Skeletal muscle cell (primary cell): ENCODE measurements around the gene ADARB1.

ENCODE experiments used
- DNase-seq: peaks from one replicate; pipeline ENCODE4 v3.0.0-alpha.2; 2010; ENCODE audit warnings: low read depth
- H3K4me3 ChIP-seq: 2 replicates; pipeline ENCODE4 v1.5.1; 2011; ENCODE audit warnings: low read depth, mild to moderate bottlenecking, control low read depth, low read length, moderate library complexity

ADARB1 gene

GRCh38 chr21:45053561-45054226 is 20.7 kb upstream of the ADARB1 start:
- H3K4me3 ChIP-seq: no peak overlapping the region
- no peak for DNase-seq

GRCh38 chr21:45054227-45054926 is 20.0 kb upstream of the ADARB1 start:
- H3K4me3 ChIP-seq: no peak overlapping the region
- no peak for DNase-seq

GRCh38 chr21:45054927-45055612 is 19.3 kb upstream of the ADARB1 start:
- no peak overlapping the region for H3K4me3 ChIP-seq
- no peak for DNase-seq

- H3K4me3 ChIP-seq: no peak overlapping the region
- no peak for DNase-seq
Measured at GRCh38 chr21:45055861-45056260, 18.5 kb upstream of the ADARB1 start.

- DNase-seq: no peak
- no peak overlapping the region for H3K4me3 ChIP-seq
Measured at GRCh38 chr21:45056296-45056904, 18.0 kb upstream of the ADARB1 start.

GRCh38 chr21:45056917-45057560 is 17.3 kb upstream of the ADARB1 start:
- H3K4me3 ChIP-seq: no peak overlapping the region
- no peak for DNase-seq

GRCh38 chr21:45057886-45058285 is 16.5 kb upstream of the ADARB1 start:
- H3K4me3 ChIP-seq: no peak overlapping the region
- DNase-seq: no peak

- no peak for DNase-seq
- H3K4me3 ChIP-seq: no peak overlapping the region
Measured at GRCh38 chr21:45059121-45059520, 15.3 kb upstream of the ADARB1 start.

- no peak for DNase-seq
- H3K4me3 ChIP-seq: no peak overlapping the region
Measured at GRCh38 chr21:45060089-45060488, 14.3 kb upstream of the ADARB1 start.

- no peak overlapping the region for H3K4me3 ChIP-seq
- no peak for DNase-seq
Measured at GRCh38 chr21:45060675-45061311, 13.6 kb upstream of the ADARB1 start.

- no peak overlapping the region for H3K4me3 ChIP-seq
- no peak for DNase-seq
Measured at GRCh38 chr21:45064091-45064490, 10.3 kb upstream of the ADARB1 start.

- H3K4me3 ChIP-seq: no peak overlapping the region
- no peak for DNase-seq
Measured at GRCh38 chr21:45064618-45065399, 9.6 kb upstream of the ADARB1 start.

GRCh38 chr21:45067462-45068285 is 6.7 kb upstream of the ADARB1 start:
- no peak overlapping the region for H3K4me3 ChIP-seq
- no peak for DNase-seq

- H3K4me3 ChIP-seq: no peak overlapping the region
- no peak for DNase-seq
Measured at GRCh38 chr21:45069085-45069484, 5.3 kb upstream of the ADARB1 start.

- no peak for DNase-seq
- H3K4me3 ChIP-seq: no peak overlapping the region
Measured at GRCh38 chr21:45069711-45070110, 4.7 kb upstream of the ADARB1 start.

GRCh38 chr21:45071078-45071873 is 3.1 kb upstream of the ADARB1 start:
- no peak for DNase-seq
- H3K4me3 ChIP-seq: no peak overlapping the region
